OCI-LY7 (cell line): Measurements from ENCODE around the gene OR4D1. TPM values are rescaled to one million over a fixed set of nuclear protein-coding genes. Genes with fewer than 3 reads are reported as not detected.
A peak's percentile ranks its signal among the peaks of the same experiment; 100 is the strongest.

ENCODE experiments used
- BruUV-seq: library from RNA; stranded (reverse); fragments of 400-500 nt; replicated peaks from 2 replicates; lab custom pipeline; 2021; lab: Mats Ljungman, UMichigan
- CTCF ChIA-PET: fragments of 300-600 bp; sonication (Branson Sonifier 250); formaldehyde crosslinking; loops from one replicate; lab custom pipeline; 2022; ENCODE audit warnings: antibody characterized with exemption; ENCODE audit not compliant: unreplicated experiment; lab: Charles Lee
- POLR2A ChIA-PET: fragments of 300-600 bp; sonication (Branson Sonifier 250); formaldehyde crosslinking; loops from one replicate; lab custom pipeline; 2022; ENCODE audit warnings: antibody characterized with exemption; lab: Charles Lee
- DNase-seq: peaks from one replicate; pipeline ENCODE4 v3.0.0-alpha.2; 2015; ENCODE audit warnings: low spot score
- H2AFZ ChIP-seq: fragments of 200-600 bp; sonication (generic), shearing (Covaris generic); 2 replicates; pipeline ENCODE4 v1.6.1; 2014; ENCODE audit warnings: mild to moderate bottlenecking, antibody characterized with exemption, low read length, moderate library complexity
- H3K27ac ChIP-seq: fragments of 200-600 bp; sonication (generic); 2 replicates; pipeline ENCODE4 v1.5.1; 2014; ENCODE audit warnings: mixed run types, low read depth, mild to moderate bottlenecking, moderate library complexity, low read length, inconsistent platforms; ENCODE audit not compliant: poor library complexity, severe bottlenecking
- H3K36me3 ChIP-seq: fragments of 200-600 bp; sonication (generic); 2 replicates; pipeline ENCODE4 v1.6.1; 2014; ENCODE audit warnings: mild to moderate bottlenecking, antibody characterized with exemption, low read length, moderate library complexity, mixed read lengths; ENCODE audit not compliant: insufficient read depth
- H3K4me1 ChIP-seq: fragments of 200-600 bp; sonication (generic); 2 replicates; pipeline ENCODE4 v1.5.1; 2014; ENCODE audit warnings: mild to moderate bottlenecking, low read length; ENCODE audit not compliant: insufficient read depth, poor library complexity, severe bottlenecking
- H3K4me2 ChIP-seq: fragments of 200-600 bp; sonication (generic); 2 replicates; pipeline ENCODE4 v1.6.1; 2014; ENCODE audit warnings: mild to moderate bottlenecking, low read length
- H3K4me3 ChIP-seq: fragments of 200-600 bp; sonication (generic); 2 replicates; pipeline ENCODE4 v1.5.1; 2014; ENCODE audit warnings: mild to moderate bottlenecking, low read depth, low read length; ENCODE audit not compliant: poor library complexity, severe bottlenecking
- H3K79me2 ChIP-seq: fragments of 200-600 bp; sonication (generic); 2 replicates; pipeline ENCODE4 v1.6.1; 2016; ENCODE audit warnings: low read depth, mild to moderate bottlenecking, low read length, moderate library complexity, mixed read lengths; ENCODE audit not compliant: insufficient read depth
- H3K9me2 ChIP-seq: fragments of 200-600 bp; sonication (generic); 2 replicates; pipeline ENCODE4 v1.6.1; 2016; ENCODE audit warnings: mild to moderate bottlenecking, low read length, mixed read lengths; ENCODE audit not compliant: insufficient read depth
- H3K9me3 ChIP-seq: fragments of 200-600 bp; sonication (generic); 2 replicates; pipeline ENCODE4 v1.6.1; 2014; ENCODE audit warnings: mild to moderate bottlenecking, mixed run types, low read length, mixed read lengths
- H4K20me1 ChIP-seq: fragments of 200-600 bp; sonication (generic); 2 replicates; pipeline ENCODE4 v1.6.1; 2014; ENCODE audit warnings: mild to moderate bottlenecking, antibody characterized with exemption, low read length, moderate library complexity, mixed read lengths; ENCODE audit not compliant: insufficient read depth
- EZH2phosphoT487 ChIP-seq: fragments of 200-600 bp; sonication (generic); IDR thresholded peaks from 2 replicates; pipeline ENCODE4 v1.6.1; 2018; ENCODE audit warnings: low read depth, borderline replicate concordance, mild to moderate bottlenecking, mixed run types, antibody characterized with exemption, low read length, moderate library complexity, mixed read lengths
- intact Hi-C: fragments of 100-400 bp; cut with micrococcal nuclease; formaldehyde crosslinking; loops from one replicate; pipeline ENCODE4 v1.10.0; 2022; ENCODE audit not compliant: unreplicated experiment
- total RNA-seq, 2 experiments: library from RNA; depleted of rRNA in 1 of 2; stranded (reverse); fragments of >200 nt in 1 of 2; shearing (Covaris generic) in 1 of 2; gene quantifications; 2 replicates each; pipeline ENCODE4 v1.2.3, GENCODE V29; 2014 to 2022
- TF ChIP-seq, protein P1 (sequence below): fragments of 200-600 bp; sonication (generic); conservative IDR thresholded peaks from 2 replicates; pipeline ENCODE4 v1.5.1; 2014; ENCODE audit warnings: mild to moderate bottlenecking, antibody characterized with exemption, low read length, moderate library complexity, mixed read lengths

The OR4D1 gene
- total RNA-seq, 2 experiments from 2014 or later: not detected

DNA sequence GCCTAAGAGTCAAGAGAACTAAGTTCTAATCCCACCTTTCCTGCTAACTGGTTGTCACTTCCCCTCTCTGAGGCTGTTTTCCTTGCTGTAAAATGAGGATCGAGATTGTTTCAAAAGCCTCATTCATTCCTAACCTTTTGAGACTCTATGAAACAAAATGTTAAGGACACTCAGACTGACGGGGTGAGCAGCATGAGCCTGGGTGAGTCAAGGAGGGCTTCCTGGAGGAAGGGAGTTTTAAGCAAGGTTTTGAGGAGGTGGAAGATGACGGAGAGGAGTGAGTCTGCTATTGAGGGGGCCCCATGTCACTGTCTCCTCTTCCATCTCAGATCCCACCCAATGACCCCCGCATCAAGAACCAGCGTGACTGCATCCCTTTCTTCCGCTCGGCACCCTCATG is 48.4 kb downstream of the OR4D1 start:
- H4K20me1 ChIP-seq: no peaks in the 10 kb centered on the region
- H3K4me2 ChIP-seq: no peak overlapping the region
- no peak for TF ChIP-seq EZH2phosphoT487
- TF ChIP-seq, protein P1, sequence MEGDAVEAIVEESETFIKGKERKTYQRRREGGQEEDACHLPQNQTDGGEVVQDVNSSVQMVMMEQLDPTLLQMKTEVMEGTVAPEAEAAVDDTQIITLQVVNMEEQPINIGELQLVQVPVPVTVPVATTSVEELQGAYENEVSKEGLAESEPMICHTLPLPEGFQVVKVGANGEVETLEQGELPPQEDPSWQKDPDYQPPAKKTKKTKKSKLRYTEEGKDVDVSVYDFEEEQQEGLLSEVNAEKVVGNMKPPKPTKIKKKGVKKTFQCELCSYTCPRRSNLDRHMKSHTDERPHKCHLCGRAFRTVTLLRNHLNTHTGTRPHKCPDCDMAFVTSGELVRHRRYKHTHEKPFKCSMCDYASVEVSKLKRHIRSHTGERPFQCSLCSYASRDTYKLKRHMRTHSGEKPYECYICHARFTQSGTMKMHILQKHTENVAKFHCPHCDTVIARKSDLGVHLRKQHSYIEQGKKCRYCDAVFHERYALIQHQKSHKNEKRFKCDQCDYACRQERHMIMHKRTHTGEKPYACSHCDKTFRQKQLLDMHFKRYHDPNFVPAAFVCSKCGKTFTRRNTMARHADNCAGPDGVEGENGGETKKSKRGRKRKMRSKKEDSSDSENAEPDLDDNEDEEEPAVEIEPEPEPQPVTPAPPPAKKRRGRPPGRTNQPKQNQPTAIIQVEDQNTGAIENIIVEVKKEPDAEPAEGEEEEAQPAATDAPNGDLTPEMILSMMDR: no peak
- no peaks in the 10 kb centered on the region for H3K9me2 ChIP-seq
- H3K9me3 ChIP-seq: no peaks in the 10 kb centered on the region
- H2AFZ ChIP-seq: no peak overlapping the region
- H3K4me1 ChIP-seq: no peaks in the 10 kb centered on the region
- no peak for DNase-seq
- CTCF ChIA-PET: no interaction called here
- no peak overlapping the region for H3K4me3 ChIP-seq
- H3K36me3 ChIP-seq: no peaks in the 10 kb centered on the region
- no peak overlapping the region for H3K27ac ChIP-seq
- no peaks in the 10 kb centered on the region for H3K79me2 ChIP-seq
- POLR2A ChIA-PET: interaction anchor here (0.5 kb wide), 1 partner anchor 173 kb away, joined by 3 read pairs; no protein-coding TSS in a partner anchor
- intact Hi-C loops: no loop called here
- BruUV-seq: no TSS peak

DNA sequence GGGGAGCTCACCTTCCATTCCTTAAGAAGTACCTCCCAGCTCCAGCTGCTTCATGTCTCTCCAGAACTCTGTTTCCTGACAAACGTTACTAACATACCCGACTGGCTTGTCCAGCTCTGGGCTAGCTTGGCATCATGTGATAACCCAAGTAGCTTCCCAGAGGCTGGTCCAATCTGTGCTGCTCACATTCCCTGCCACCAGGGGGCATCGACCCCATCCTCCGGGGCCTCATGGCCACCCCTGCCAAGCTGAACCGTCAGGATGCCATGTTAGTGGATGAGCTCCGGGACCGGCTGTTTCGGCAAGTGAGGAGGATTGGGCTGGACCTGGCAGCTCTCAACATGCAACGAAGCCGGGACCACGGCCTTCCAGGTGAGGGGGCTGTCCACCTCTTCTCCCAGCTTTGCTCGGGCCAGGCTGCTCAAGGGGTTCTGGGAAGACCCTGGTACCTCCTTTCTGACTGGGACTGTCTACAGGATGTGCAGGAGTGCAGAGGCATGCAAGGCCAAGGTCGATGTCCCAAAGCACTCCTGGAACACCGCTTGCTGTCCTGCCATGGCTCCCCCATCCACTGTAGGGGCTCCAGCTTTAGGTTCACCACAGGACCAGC is 51.9 kb downstream of the OR4D1 start:
- Histone ChIP-seq H3K4me1 (no peaks in the 10 kb centered on the region), H3K4me2 (no peak overlapping the region), H3K27ac (no peak overlapping the region), H3K9me2 (no peaks in the 10 kb centered on the region), H3K9me3 (no peaks in the 10 kb centered on the region), H4K20me1 (no peaks in the 10 kb centered on the region), H3K4me3 (no peak overlapping the region), H3K36me3 (no peaks in the 10 kb centered on the region), H2AFZ (no peak overlapping the region), H3K79me2 (no peaks in the 10 kb centered on the region)
- BruUV-seq: no TSS peak
- intact Hi-C loops: loop anchor here (1.0 kb wide), 1 partner anchor 247 kb away; no protein-coding TSS in a partner anchor
- CTCF ChIA-PET: interaction anchor here (1.1 kb wide), 1 partner anchor 14 kb away, joined by 3 read pairs; no protein-coding TSS in a partner anchor
- POLR2A ChIA-PET: interaction anchor here (1.0 kb wide), 1 partner anchor 239 kb away, joined by 3 read pairs; no protein-coding TSS in a partner anchor
- peak; percentile 48 for DNase-seq
- TF ChIP-seq EZH2phosphoT487: no peak
- TF ChIP-seq, protein P1: peak; percentile 80

DNA sequence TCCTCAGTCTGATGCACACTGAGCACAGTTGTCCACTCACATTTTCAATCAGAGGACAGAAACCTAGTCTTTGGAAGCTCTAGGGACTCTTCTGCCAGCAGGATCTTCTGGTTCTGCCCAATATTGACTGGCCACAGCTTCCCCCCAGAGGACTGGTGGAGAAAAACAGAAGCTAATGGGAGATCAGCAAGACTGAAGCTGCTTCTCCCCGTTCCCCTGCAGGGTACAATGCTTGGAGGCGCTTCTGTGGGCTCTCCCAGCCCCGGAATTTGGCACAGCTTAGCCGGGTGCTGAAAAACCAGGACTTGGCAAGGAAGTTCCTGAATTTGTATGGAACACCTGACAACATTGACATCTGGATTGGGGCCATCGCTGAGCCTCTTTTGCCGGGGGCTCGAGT is 54.7 kb downstream of the OR4D1 start:
- no peak for DNase-seq
- intact Hi-C loops: no loop called here
- Histone ChIP-seq H3K9me2 (no peaks in the 10 kb centered on the region), H3K4me3 (no peak overlapping the region), H3K9me3 (no peaks in the 10 kb centered on the region), H3K27ac (no peak overlapping the region), H3K79me2 (no peaks in the 10 kb centered on the region), H3K4me1 (no peaks in the 10 kb centered on the region), H4K20me1 (no peaks in the 10 kb centered on the region), H3K4me2 (no peak overlapping the region), H3K36me3 (no peaks in the 10 kb centered on the region), H2AFZ (no peak overlapping the region)
- TF ChIP-seq EZH2phosphoT487: no peak
- TF ChIP-seq, protein P1: no peak
- CTCF ChIA-PET: no interaction called here
- BruUV-seq: no TSS peak
- POLR2A ChIA-PET: no interaction called here
